GM12875 (cell line): Measurements from ENCODE around the gene CACNA2D3.
"Not testable (repeated sequence)": the region's sequence is repeated elsewhere in the genome, so short reads cannot be mapped to it uniquely, and the experiment has no call there.

ENCODE experiments used
- H3K4me3 ChIP-seq: one replicate; pipeline ENCODE4 v1.5.1; 2011; ENCODE audit warnings: low read depth, low read length, control low read depth
- CTCF ChIP-seq: IDR thresholded peaks from 2 replicates; pipeline ENCODE4 v1.5.1; 2011; ENCODE audit warnings: low read depth, mild to moderate bottlenecking, control low read depth, inconsistent platforms, low read length, moderate library complexity, borderline replicate concordance; ENCODE audit not compliant: insufficient read depth

The CACNA2D3 gene

GRCh38 chr3:54634122-54634469, 511.7 kb downstream of the CACNA2D3 start:
- no peak for TF ChIP-seq CTCF
- no peak overlapping the region for H3K4me3 ChIP-seq

DNA sequence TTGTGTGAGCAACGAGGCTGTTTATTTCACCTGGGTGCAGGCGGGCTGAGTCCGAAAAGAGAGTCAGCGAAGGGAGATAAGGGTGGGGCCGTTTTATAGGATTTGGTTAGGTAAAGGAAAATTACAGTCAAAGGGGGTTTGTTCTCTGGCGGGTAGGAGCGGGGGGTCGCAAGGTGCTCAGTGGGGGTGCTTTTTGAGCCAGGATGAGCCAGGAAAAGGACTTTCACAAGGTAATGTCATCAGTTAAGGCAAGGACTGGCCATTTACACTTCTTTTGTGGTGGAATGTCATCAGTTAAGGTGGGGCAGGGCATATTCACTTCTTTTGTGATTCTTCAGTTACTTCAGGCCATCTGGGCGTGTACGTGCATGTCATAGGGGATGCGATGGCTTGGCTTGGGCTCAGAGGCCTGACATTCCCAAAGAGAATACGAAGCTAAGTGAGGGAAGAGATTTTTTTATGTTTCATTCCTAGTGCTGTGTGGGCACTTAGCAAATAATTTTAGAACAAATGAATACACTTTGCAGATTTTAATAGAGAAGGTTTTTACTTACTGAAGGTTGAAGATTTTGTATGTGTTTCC, 517.5 kb downstream of the CACNA2D3 start:
- not testable (repeated sequence) for H3K4me3 ChIP-seq

DNA sequence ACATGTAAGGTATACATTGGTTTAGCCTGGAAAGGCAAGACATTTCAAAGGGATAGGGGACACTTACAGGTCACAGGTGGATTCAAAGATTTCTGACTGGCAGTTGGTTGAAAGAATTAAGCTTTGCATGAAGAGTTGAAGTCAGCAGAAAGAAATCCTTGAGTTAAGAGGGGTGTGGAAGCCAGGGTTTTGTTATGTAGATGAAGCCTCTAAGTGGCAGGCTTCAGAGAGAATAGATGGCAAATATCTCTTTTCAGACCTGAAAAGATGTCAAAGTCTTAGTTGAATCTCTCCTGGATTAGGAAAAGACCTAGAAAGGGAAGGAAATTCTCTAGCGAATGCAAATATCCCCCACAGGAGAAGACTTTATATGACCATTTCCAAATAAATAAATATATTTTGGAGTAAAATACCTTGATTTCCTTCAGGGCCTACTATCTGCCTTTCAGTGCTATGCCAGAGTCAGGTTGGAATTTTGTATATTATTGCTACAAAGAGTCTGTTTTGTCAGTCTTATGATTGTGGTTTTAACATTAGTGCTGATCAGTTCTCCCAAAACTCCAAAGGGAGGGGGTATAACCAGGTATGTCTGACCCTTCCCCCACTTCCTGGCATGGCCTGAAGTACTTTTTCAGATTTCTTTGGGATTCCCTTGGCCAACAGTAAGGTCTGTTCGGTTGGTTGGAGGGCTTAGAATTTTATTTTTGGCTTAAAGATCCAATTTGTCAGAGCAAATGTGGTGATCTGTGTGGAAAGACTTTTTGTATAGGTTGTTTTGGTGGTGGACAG, 519.1 kb downstream of the CACNA2D3 start:
- TF ChIP-seq CTCF: no peak
- no peak overlapping the region for H3K4me3 ChIP-seq

GRCh38 chr3:54642147-54642546, 519.8 kb downstream of the CACNA2D3 start:
- TF ChIP-seq CTCF: no peak
- no peak overlapping the region for H3K4me3 ChIP-seq

DNA sequence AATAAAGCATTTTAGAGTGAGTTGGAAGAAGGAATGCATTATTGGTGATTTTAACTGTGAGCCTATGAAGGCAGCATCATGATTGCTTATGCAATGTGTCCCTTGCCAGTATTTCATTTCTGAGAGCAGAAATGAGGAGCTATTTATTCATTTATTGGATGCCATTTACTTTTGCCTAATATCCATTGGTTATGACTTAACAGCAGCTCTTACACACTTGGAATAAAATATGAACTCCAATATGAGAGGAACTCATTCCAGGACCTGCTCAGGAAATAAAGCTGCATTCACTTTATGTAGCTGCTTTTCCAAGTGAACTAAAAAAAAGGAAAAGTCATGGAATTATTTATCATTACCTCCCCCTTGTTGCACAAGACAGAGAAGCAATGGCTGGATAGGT, 525.4 kb downstream of the CACNA2D3 start:
- no peak for TF ChIP-seq CTCF
- H3K4me3 ChIP-seq: no peak overlapping the region

DNA sequence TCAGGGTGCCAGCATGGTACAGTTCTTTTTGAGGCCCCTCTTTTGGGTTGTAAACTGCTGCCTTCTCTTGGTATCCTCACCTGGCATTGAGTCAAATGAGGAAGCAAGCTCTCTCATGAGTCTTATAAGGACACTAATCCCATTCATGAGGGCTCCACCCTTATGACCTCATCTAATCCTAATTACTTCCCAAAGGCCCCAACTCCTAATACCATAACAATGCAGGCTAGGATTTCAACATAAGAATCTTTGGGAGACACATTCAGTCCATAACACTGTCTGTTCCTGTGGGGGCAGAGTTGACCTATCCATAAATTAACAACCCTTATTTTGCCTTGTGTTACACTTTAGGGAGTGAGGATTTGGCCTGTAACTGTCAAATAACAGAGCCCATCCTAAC, 527.2 kb downstream of the CACNA2D3 start:
- H3K4me3 ChIP-seq: no peak overlapping the region
- TF ChIP-seq CTCF: no peak

DNA sequence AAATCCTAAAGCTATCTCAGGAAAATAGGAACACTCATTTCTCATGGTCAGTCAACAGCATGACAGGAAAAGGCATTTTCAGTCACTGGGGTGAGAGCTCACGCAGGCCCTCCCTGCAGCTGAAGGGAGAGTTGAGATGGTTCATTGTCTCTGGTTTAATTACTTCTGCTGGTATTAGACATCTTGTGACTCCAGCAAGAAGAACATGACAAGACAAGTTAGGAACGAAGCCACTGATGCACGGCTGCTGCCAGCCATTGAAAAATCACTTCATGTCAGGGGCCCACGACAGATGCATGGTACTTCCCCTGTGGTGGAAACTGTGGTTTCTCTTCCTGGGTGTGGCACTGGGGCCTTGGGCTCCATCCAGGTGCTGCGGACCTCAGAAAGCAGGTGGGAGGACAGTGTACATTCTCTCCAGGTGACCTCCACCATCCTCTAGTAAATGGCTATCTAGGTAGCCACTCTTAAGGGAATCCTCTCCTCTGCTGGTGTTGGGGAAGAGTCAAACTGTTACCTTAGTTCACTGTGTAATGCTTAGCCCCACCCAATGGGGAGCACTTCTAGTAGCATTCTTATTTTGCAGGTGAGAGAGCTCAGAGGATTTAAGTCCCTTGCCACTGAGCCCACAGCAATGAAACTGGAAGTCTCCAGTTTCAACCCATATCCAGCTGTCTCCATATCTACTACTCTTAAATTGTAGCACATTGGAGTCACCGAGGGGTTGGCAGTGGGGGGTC, 531.3 kb downstream of the CACNA2D3 start:
- H3K4me3 ChIP-seq: no peak overlapping the region
- no peak for TF ChIP-seq CTCF
